OCI-LY7 (cell line): ENCODE data around the gene TSHZ2.

Experiments used
- EZH2phosphoT487 ChIP-seq: fragments of 200-600 bp; sonication (generic); IDR thresholded peaks from 2 replicates; pipeline ENCODE4 v1.6.1; 2018; ENCODE audit warnings: low read depth, borderline replicate concordance, mild to moderate bottlenecking, mixed run types, antibody characterized with exemption, low read length, moderate library complexity, mixed read lengths
- TF ChIP-seq, protein P1 (sequence below): fragments of 200-600 bp; sonication (generic); conservative IDR thresholded peaks from 2 replicates; pipeline ENCODE4 v1.5.1; 2014; ENCODE audit warnings: mild to moderate bottlenecking, antibody characterized with exemption, low read length, moderate library complexity, mixed read lengths

GRCh38 chr20:52945268-52945667 is 26.9 kb upstream of the TSHZ2 start:
- TF ChIP-seq, protein P1, sequence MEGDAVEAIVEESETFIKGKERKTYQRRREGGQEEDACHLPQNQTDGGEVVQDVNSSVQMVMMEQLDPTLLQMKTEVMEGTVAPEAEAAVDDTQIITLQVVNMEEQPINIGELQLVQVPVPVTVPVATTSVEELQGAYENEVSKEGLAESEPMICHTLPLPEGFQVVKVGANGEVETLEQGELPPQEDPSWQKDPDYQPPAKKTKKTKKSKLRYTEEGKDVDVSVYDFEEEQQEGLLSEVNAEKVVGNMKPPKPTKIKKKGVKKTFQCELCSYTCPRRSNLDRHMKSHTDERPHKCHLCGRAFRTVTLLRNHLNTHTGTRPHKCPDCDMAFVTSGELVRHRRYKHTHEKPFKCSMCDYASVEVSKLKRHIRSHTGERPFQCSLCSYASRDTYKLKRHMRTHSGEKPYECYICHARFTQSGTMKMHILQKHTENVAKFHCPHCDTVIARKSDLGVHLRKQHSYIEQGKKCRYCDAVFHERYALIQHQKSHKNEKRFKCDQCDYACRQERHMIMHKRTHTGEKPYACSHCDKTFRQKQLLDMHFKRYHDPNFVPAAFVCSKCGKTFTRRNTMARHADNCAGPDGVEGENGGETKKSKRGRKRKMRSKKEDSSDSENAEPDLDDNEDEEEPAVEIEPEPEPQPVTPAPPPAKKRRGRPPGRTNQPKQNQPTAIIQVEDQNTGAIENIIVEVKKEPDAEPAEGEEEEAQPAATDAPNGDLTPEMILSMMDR, result no peak
- TF ChIP-seq EZH2phosphoT487, result no peak
